ENCODE data around the gene LRRC37B.
"Not testable (repeated sequence)": the region's sequence is repeated elsewhere in the genome, so short reads cannot be mapped to it uniquely, and the experiment has no call there.

Gene LRRC37B

GRCh38 chr17:32092062-32092461 lies 84.9 kb downstream of the LRRC37B start:
- DNase-seq (ENCODE audit: low spot score): not testable (repeated sequence)

- no peak for DNase-seq (ENCODE audit: low spot score)
Measured at GRCh38 chr17:32099686-32100085, 92.5 kb downstream of the LRRC37B start.

DNA sequence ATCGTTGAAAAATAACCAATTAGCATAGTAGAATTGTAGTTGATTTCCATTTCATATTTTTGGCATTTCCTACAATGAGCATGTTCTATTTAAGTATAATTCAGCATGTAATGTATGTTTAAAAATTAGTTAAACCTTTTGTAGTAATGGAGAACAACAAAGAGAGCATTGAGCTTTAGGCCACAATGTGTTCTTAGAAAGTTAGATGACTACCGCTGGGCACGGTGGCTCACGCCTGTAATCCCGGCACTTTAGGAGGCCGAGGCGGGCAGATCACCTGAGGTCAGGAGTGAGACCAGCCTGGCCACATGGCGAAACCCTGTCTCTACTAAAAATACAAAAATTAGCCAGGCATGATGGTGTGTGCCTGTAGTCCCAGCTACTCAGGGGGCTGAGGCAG lies 93.1 kb downstream of the LRRC37B start:
- not testable (repeated sequence) for DNase-seq (ENCODE audit: low spot score)

- DNase-seq (ENCODE audit: low spot score): no peak
Measured at GRCh38 chr17:32100971-32101631, 93.9 kb downstream of the LRRC37B start.

- no peak for DNase-seq (ENCODE audit: low spot score)
Measured at GRCh38 chr17:32102172-32102571, 95.0 kb downstream of the LRRC37B start.

GRCh38 chr17:32102646-32103186 lies 95.5 kb downstream of the LRRC37B start:
- DNase-seq (ENCODE audit: low spot score): no peak
